ENCODE measurements around the gene ATP6V0C.

- TF ChIP-seq THAP7 (CRISPR knock-in tag; IDR thresholded peaks at IDR 0.05) (no peak), PCBP1 (IDR thresholded peaks at IDR 0.05; ENCODE audit: borderline replicate concordance, low read depth, low read length) (no peak), HNRNPH1 (optimal IDR thresholded peaks at IDR 0.05; ENCODE audit: low read depth, low read length) (no peak), HMG20A (CRISPR knock-in tag; IDR thresholded peaks at IDR 0.05; ENCODE audit: borderline replicate concordance) (no peak), CHD4 (IDR thresholded peaks at IDR 0.05; ENCODE audit: borderline replicate concordance, low read length) (no peak), CTCF (CRISPR knock-in tag; IDR thresholded peaks at IDR 0.05) (no peak), RNF219 (CRISPR knock-in tag; IDR thresholded peaks at IDR 0.05) (no peak), TAF1 (CRISPR knock-in tag; IDR thresholded peaks at IDR 0.05) (no peak), FOXA1 (IDR thresholded peaks at IDR 0.05) (no peak), FOXA1 (CRISPR knock-in tag; IDR thresholded peaks at IDR 0.05) (no peak), REPIN1 (CRISPR knock-in tag; IDR thresholded peaks at IDR 0.05; ENCODE audit: borderline replicate concordance, low read depth) (no peak), SIN3B (IDR thresholded peaks at IDR 0.05; ENCODE audit: low read length) (no peak), STAT5B (CRISPR knock-in tag; IDR thresholded peaks at IDR 0.05) (no peak), HMGXB4 (CRISPR knock-in tag; IDR thresholded peaks at IDR 0.05; ENCODE audit: borderline replicate concordance in 1 of 2, low read depth in 1 of 2) (no peak)
Observed at GRCh38 chr16:2497695-2498484, 15.9 kb upstream of the ATP6V0C start.
